Heart left ventricle (tissue), 16 donors: ENCODE results near the gene CAPN9. TPM values are rescaled to one million over a fixed set of nuclear protein-coding genes. Genes with fewer than 3 reads are reported as not detected.

Experiments
- ATAC-seq, 4 donors: fragments of 200-7000 bp; cut with Tn5 transposase; one replicate each; pipeline ENCODE4 v1.9.1; 2020 to 2022; ENCODE audit warnings: moderate library complexity in 4 of 4, mild to moderate bottlenecking in 3 of 4, moderate number of reproducible peaks in 1 of 4
- DNase-seq, 5 donors: peaks; one replicate each; pipeline ENCODE4 v3.0.0-alpha.2; 2020
- H3K27ac ChIP-seq, 12 donors: fragments of 200-600 bp; sonication (generic) in 4 of 12; one replicate each; pipeline versions ENCODE4 v1.5.0 to v1.8.0; 2016 to 2022; ENCODE audit warnings: mild to moderate bottlenecking in 2 of 12
- H3K27me3 ChIP-seq, 9 donors: fragments of 200-600 bp; sonication (generic) in 2 of 9; one replicate each; pipeline versions ENCODE4 v1.5.1 to v1.8.0; 2016 to 2022; ENCODE audit warnings: mild to moderate bottlenecking in 3 of 9
- H3K36me3 ChIP-seq, 9 donors: fragments of 200-600 bp; sonication (generic) in 2 of 9; one replicate each; pipeline versions ENCODE4 v1.5.0 to v1.8.0; 2018 to 2022; ENCODE audit warnings: mild to moderate bottlenecking in 2 of 9
- H3K4me1 ChIP-seq, 12 donors: fragments of 200-600 bp; sonication (generic) in 4 of 12; one replicate each; pipeline versions ENCODE4 v1.5.0 to v1.8.0; 2016 to 2022; ENCODE audit warnings: mild to moderate bottlenecking in 3 of 12
- H3K4me3 ChIP-seq, 12 donors: fragments of 200-600 bp; sonication (generic) in 4 of 12; one replicate each; pipeline versions ENCODE4 v1.5.0 to v1.8.0; 2017 to 2022; ENCODE audit warnings: mild to moderate bottlenecking in 9 of 12, moderate library complexity in 4 of 12
- H3K9me3 ChIP-seq, 12 donors: fragments of 200-600 bp; sonication (generic) in 4 of 12; one replicate each; pipeline versions ENCODE4 v1.5.0 to v1.8.0; 2016 to 2022; ENCODE audit warnings: mild to moderate bottlenecking in 1 of 12
- POLR2A ChIP-seq, 2 donors: fragments of 450-650 bp; IDR thresholded peaks; one replicate each; pipeline ENCODE4 v1.6.1; 2017; ENCODE audit warnings: antibody characterized with exemption in 2 of 2, mild to moderate bottlenecking in 2 of 2, moderate library complexity in 2 of 2
- WGBS, 4 donors: extraction: QIAGEN DNeasy Blood & Tissue Kit in 2 of 4; methylation state at CpG; one replicate each; pipeline versions ENCODE4 v1.1.5 to v1.1.7; 2013 to 2018; 5-methylcytosine and 5-hydroxymethylcytosine counted together
- intact Hi-C, 10 donors: fragments of 100-400 bp; cut with DNase I; formaldehyde crosslinking; loops; one replicate each; pipeline versions ENCODE4 v1.11.1 to v1.14.2; 2022
- polyA plus RNA-seq, 2 donors: library from polyadenylated mRNA; stranded (reverse); fragments of 200-250 nt; gene quantifications; one replicate each; pipeline ENCODE4 v1.2.3, GENCODE V29; 2013
- total RNA-seq, 9 donors: library from RNA; depleted of rRNA in 2 of 9; stranded (reverse); fragments of >200 nt in 2 of 9; fragmentation: NEBNext Ultra II Directional in 3 of 9; extraction: Animal tissue kit (Norgen Biotek cat#: 25700) in 3 of 9; gene quantifications; one replicate each; pipeline versions ENCODE4 v1.1.0 to v1.2.4, GENCODE V29; 2016 to 2023
- TF ChIP-seq, protein P1 (sequence below), 12 donors: fragments of 200-600 bp; sonication (generic) in 4 of 12; IDR thresholded peaks; one replicate each; pipeline versions ENCODE4 v1.5.0 to v1.8.0; 2018 to 2022; ENCODE audit warnings: antibody characterized with exemption in 12 of 12, mild to moderate bottlenecking in 5 of 12
- donor health status: ischemic (EF 13 %, LVEDD 7.1; RV severe dilation, severe dysfunction).
- donor health status: healthy with polysubstance abuse.
- donor health status: DM: no; HTN: yes; CAD: no.
- donor health status: DM: no; HTN: no; CAD: no.
- donor health status: ischemic (EF 25% LVEDD 6.9; RV normal size, moderate dysfunction).
- donor health status: ischemic (EF 25% LVEDD 5.7; RV mildly dilated, moderate dysfunction).
- donor health status: healthy.
- donor health status: DM: yes; HTN: yes; CAD: no.
- donor health status: ischemic (EF 35%, LVEDD 5.7; RV mildly dilated, moderate dysfunction).
- donor health status: nonischemic (EF 11% LVEDD 7.7; RV severe dilation, severe dysfunction).
- donor health status: DM: yes; HTN: yes; CAD: no.
- donor health status: PGD.
- donor health status: ischemic (EF 29% LVEDD 5.4; RV normal size, mild dysfunction).
- donor health status: nonischemic (EF 23%, LVEDD 6.1; RV moderate dilation, normal function).

Gene CAPN9
- total and polyA plus RNA-seq, 11 donors = 0.04 to 0.31 (median 0.17) TPM; not detected in 7

GRCh38 chr1:230791986-230792564 lies 44.9 kb downstream of the CAPN9 start:
- no peaks in the 10 kb centered on the region for H3K36me3 ChIP-seq
- no peak for ATAC-seq
- 68 to 85% (median 71%) methylated on average over 5 of the region's 5 CpGs for WGBS, 4 donors

GRCh38 chr1:230792691-230793462 lies 45.7 kb downstream of the CAPN9 start:
- no peak for DNase-seq
- Histone ChIP-seq H3K4me3 (no peak overlapping the region), H3K4me1 (no peaks in the 10 kb centered on the region), H3K9me3 (no peaks in the 10 kb centered on the region), H3K36me3 (no peaks in the 10 kb centered on the region), H3K27ac (no peak overlapping the region), H3K27me3 (no peaks in the 10 kb centered on the region)
- TF ChIP-seq POLR2A (IDR thresholded peaks at IDR 0.05) = no peak
- TF ChIP-seq, protein P1, sequence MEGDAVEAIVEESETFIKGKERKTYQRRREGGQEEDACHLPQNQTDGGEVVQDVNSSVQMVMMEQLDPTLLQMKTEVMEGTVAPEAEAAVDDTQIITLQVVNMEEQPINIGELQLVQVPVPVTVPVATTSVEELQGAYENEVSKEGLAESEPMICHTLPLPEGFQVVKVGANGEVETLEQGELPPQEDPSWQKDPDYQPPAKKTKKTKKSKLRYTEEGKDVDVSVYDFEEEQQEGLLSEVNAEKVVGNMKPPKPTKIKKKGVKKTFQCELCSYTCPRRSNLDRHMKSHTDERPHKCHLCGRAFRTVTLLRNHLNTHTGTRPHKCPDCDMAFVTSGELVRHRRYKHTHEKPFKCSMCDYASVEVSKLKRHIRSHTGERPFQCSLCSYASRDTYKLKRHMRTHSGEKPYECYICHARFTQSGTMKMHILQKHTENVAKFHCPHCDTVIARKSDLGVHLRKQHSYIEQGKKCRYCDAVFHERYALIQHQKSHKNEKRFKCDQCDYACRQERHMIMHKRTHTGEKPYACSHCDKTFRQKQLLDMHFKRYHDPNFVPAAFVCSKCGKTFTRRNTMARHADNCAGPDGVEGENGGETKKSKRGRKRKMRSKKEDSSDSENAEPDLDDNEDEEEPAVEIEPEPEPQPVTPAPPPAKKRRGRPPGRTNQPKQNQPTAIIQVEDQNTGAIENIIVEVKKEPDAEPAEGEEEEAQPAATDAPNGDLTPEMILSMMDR (IDR thresholded peaks at IDR 0.05) = no peak
- WGBS, 4 donors = 88 to 96% (median 93%) methylated on average over 13 of the region's 13 CpGs
- intact Hi-C loops = loop anchor here in 1 of 10 donors (5.0 kb wide), 1 partner anchor 429 kb away; no protein-coding TSS in a partner anchor
- no peak for ATAC-seq

More at GRCh38 chr1:230791986-230792564, 44.9 kb downstream of the CAPN9 start:
- H3K9me3 ChIP-seq = no peaks in the 10 kb centered on the region
- H3K27me3 ChIP-seq = no peaks in the 10 kb centered on the region
- no peak overlapping the region for H3K4me3 ChIP-seq
- no peaks in the 10 kb centered on the region for H3K4me1 ChIP-seq
- intact Hi-C loops = loop anchor here in 1 of 10 donors (5.0 kb wide), 1 partner anchor 430 kb away; no protein-coding TSS in a partner anchor
- TF ChIP-seq, protein P1 (IDR thresholded peaks at IDR 0.05) = no peak
- TF ChIP-seq POLR2A (IDR thresholded peaks at IDR 0.05) = no peak
- DNase-seq = no peak
- H3K27ac ChIP-seq = no peak overlapping the region

DNA sequence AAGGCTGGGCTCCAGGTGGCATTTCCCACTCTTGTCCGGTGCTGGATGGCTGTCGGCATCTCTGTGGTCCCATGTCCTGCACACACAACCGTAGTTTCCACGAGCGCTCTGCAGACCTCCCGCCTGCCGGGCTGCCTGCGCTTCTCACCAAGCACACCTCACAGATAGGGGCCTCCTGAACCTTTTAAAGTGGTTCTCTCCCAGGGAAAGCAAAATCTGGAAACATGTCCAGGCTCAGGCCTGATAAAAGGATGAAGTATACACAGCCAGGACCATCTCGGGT lies 46.2 kb downstream of the CAPN9 start:
- intact Hi-C loops = loop anchor here in 1 of 10 donors (5.0 kb wide), 1 partner anchor 429 kb away; no protein-coding TSS in a partner anchor
- Histone ChIP-seq H3K4me1 (no peaks in the 10 kb centered on the region), H3K27me3 (no peaks in the 10 kb centered on the region), H3K9me3 (no peaks in the 10 kb centered on the region), H3K4me3 (no peak overlapping the region), H3K27ac (no peak overlapping the region), H3K36me3 (no peaks in the 10 kb centered on the region)
- ATAC-seq (no peak), DNase-seq (no peak)
- no peak for TF ChIP-seq POLR2A (IDR thresholded peaks at IDR 0.05)
- TF ChIP-seq, protein P1 (IDR thresholded peaks at IDR 0.05) = no peak
- WGBS, 4 donors = 94 to 95% (median 95%) methylated on average over 9 of the region's 9 CpGs

DNA sequence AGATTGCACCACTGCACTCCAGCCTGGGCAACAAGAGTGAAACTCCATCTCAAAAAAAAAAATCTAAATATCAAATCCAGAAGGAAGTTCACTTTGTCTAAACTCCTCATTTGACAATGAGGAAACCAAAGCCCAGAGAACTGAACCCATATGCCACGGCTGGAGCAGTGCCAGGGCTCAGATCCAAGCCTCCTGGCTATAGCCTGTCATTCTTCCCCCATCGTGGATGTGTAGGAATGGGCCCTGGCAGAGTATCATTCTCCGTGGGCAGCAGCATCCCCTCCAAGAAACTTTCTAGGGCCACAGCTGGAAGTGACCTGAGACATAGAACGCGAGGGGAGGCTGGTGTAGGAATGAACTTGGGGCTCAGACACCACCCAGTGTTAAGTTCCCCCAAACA lies 47.2 kb downstream of the CAPN9 start:
- WGBS, 4 donors = 57 to 67% (median 59%) methylated on average over 5 of the region's 5 CpGs

More for the DNA sequence above, 47.2 kb downstream of the CAPN9 start:
- Histone ChIP-seq H3K27ac (no peak overlapping the region), H3K36me3 (no peaks in the 10 kb centered on the region), H3K27me3 (no peaks in the 10 kb centered on the region), H3K4me3 (no peak overlapping the region), H3K4me1 (no peaks in the 10 kb centered on the region), H3K9me3 (no peaks in the 10 kb centered on the region)
- DNase-seq (no peak), ATAC-seq (no peak)
- intact Hi-C loops = loop anchor here in 1 of 10 donors (5.0 kb wide), 1 partner anchor 428 kb away; no protein-coding TSS in a partner anchor
- no peak for TF ChIP-seq POLR2A (IDR thresholded peaks at IDR 0.05)
- TF ChIP-seq, protein P1 (IDR thresholded peaks at IDR 0.05) = no peak
